Vagina (tissue), 2 donors: ENCODE measurements around the gene SSTR4.

Source experiments
- CTCF ChIP-seq, 3 experiments: fragments of 450-650 bp in 2 of 3; fragments of 200-600 bp in 1 of 3; sonication (generic) in 1 of 3; IDR thresholded peaks; one replicate each; pipeline ENCODE4 v1.5.1; 2017 to 2019; ENCODE audit warnings: antibody characterized with exemption in 3 of 3, mild to moderate bottlenecking in 2 of 3, moderate library complexity in 2 of 3
- POLR2A ChIP-seq, 2 donors: fragments of 450-650 bp; IDR thresholded peaks; one replicate each; pipeline ENCODE4 v1.6.1; 2017; ENCODE audit warnings: antibody characterized with exemption in 2 of 2, mild to moderate bottlenecking in 2 of 2, moderate library complexity in 2 of 2
- POLR2AphosphoS5 ChIP-seq, 2 donors: sonication (generic); formaldehyde crosslinking; IDR thresholded peaks; one replicate each; pipeline ENCODE4 v1.9.0; 2017; ENCODE audit warnings: antibody characterized with exemption in 2 of 2, mild to moderate bottlenecking in 2 of 2, low read depth in 1 of 2; ENCODE audit not compliant: insufficient read depth in 1 of 2

GRCh38 chr20:23021951-23022350 lies 13.2 kb upstream of the SSTR4 start:
- TF ChIP-seq CTCF (IDR thresholded peaks at IDR 0.05) (no peak), POLR2A (IDR thresholded peaks at IDR 0.05) (no peak), POLR2AphosphoS5 (IDR thresholded peaks at IDR 0.05; ENCODE audit: insufficient read depth in 1 of 2, low read depth in 1 of 2) (no peak)
